SK-N-SH treated with all-trans-retinoic acid at 6 μM for 48 hours (cell line): Measurements from ENCODE around the gene TMEM259.
"Not testable (repeated sequence)": the region's sequence is repeated elsewhere in the genome, so short reads cannot be mapped to it uniquely, and the experiment has no call there.

Source experiments
- ATAC-seq: fragments of 200-7000 bp; cut with Tn5 transposase; 3 replicates; pipeline ENCODE4 v1.9.1; 2020; ENCODE audit warnings: mild to moderate bottlenecking, moderate library complexity
- CREB5 ChIP-seq: fragments of 250-450 bp; sonication (Bioruptor Pico); IDR thresholded peaks from 2 replicates; pipeline ENCODE4 v1.5.1; 2020; ENCODE audit warnings: low read depth, mild to moderate bottlenecking, moderate library complexity
- PATZ1 ChIP-seq: fragments of 250-450 bp; sonication (Bioruptor Pico); IDR thresholded peaks from 2 replicates; pipeline ENCODE4 v1.8.0; 2020; ENCODE audit warnings: mild to moderate bottlenecking, moderate library complexity, borderline replicate concordance
- PPARA ChIP-seq: fragments of 250-450 bp; sonication (Bioruptor Pico); IDR thresholded peaks from 2 replicates; pipeline ENCODE4 v1.5.0; 2020; ENCODE audit warnings: mild to moderate bottlenecking, borderline replicate concordance
- RARB ChIP-seq: fragments of 250-450 bp; sonication (Bioruptor Pico); IDR thresholded peaks from 2 replicates; pipeline ENCODE4 v1.8.0; 2021; ENCODE audit warnings: mild to moderate bottlenecking, moderate library complexity
- TCF4 ChIP-seq: fragments of 250-450 bp; sonication (Bioruptor Pico); IDR thresholded peaks from 2 replicates; pipeline ENCODE4 v1.8.0; 2021; ENCODE audit warnings: mild to moderate bottlenecking, moderate library complexity, borderline replicate concordance
- TSHZ2 ChIP-seq: fragments of 250-450 bp; sonication (Bioruptor Pico); IDR thresholded peaks from 2 replicates; pipeline ENCODE4 v1.5.0; 2020; ENCODE audit warnings: mild to moderate bottlenecking, moderate library complexity
- ZFP3 ChIP-seq: fragments of 250-450 bp; sonication (Bioruptor Pico); IDR thresholded peaks from 2 replicates; pipeline ENCODE4 v1.5.0; 2020; ENCODE audit warnings: mild to moderate bottlenecking, moderate library complexity
- TF ChIP-seq, protein P1 (sequence below): fragments of 250-450 bp; sonication (Bioruptor Pico); IDR thresholded peaks from 2 replicates; pipeline ENCODE4 v1.5.1; 2021; ENCODE audit warnings: mild to moderate bottlenecking, moderate library complexity

TMEM259 gene

DNA sequence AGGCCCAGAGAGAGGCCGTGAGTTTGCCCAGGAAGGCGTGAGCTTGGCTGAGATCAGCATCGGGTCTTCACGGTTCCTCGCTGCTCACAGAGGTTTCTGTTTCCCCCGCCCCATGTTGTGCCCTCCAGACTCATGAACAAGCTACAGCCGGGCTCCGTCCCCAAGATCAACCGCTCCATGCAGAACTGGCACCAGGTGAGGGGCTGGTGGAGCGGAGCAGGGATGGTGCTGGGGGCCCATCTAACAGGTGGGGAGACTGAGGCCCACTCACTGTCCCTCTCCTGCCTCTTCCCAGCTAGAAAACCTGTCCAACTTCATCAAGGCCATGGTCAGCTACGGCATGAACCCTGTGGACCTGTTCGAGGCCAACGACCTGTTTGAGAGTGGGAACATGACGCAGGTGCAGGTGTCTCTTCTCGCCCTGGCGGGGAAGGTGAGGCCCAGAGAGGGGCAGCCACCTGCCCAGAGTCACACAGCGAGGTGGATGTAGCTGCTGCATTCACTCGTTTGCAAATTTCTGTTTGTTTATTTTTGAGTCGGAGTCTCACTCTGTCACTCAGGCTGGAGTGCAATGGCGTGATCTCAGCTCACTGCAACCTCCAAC, 11.4 kb upstream of the TMEM259 start (continued):
- TF ChIP-seq, protein P1, sequence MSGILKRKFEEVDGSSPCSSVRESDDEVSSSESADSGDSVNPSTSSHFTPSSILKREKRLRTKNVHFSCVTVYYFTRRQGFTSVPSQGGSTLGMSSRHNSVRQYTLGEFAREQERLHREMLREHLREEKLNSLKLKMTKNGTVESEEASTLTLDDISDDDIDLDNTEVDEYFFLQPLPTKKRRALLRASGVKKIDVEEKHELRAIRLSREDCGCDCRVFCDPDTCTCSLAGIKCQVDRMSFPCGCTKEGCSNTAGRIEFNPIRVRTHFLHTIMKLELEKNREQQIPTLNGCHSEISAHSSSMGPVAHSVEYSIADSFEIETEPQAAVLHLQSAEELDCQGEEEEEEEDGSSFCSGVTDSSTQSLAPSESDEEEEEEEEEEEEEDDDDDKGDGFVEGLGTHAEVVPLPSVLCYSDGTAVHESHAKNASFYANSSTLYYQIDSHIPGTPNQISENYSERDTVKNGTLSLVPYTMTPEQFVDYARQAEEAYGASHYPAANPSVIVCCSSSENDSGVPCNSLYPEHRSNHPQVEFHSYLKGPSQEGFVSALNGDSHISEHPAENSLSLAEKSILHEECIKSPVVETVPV (CRISPR knock-in tag), result no peak

DNA sequence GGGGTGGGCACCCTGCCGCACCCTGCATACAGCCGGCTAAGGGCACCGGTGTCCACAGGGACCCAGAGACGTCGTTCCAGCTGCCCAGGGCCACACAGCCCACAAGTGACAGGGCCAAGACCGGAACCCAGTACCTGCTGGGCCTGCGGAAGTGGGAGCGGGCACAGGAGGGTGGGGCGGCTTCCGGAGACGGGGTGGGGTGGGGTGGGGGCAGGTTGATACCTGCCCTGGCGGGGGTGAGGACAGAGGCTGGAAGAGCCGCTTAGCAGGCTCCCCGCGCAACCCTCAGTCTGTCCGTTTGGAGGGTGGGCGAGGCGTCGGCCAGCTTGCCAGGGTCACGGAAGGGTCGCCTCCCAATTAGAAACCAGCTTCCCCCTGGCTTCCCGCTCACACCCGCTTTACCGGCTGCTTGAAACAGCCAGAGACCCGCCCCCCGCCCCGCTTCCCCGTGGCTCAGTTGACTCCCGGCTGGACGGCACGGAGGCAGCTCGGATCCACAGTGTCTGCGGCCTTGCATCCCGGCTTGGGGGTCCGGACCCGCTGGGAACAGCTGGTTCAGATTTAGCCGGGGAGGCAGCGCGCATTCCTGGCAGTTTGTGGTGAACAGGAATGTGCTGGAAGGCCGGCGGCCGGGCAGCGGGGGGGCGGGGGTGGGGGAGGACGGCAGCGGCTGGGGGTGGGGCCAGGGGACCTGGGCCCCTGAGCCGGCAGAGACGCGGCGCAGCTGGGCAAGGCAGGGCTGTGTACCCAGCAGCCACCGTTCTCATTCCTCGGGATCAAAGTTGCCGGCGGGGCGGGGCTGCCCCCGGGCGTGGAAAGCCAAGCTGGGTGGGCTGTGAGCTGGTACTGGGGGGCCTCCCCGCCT, 7.4 kb upstream of the TMEM259 start:
- peak; percentile 80 for ATAC-seq
- TF ChIP-seq ZFP3 (CRISPR knock-in tag) (no peak), TCF4 (peak; percentile 31; the same call in 1 of the 2 replicates)

DNA sequence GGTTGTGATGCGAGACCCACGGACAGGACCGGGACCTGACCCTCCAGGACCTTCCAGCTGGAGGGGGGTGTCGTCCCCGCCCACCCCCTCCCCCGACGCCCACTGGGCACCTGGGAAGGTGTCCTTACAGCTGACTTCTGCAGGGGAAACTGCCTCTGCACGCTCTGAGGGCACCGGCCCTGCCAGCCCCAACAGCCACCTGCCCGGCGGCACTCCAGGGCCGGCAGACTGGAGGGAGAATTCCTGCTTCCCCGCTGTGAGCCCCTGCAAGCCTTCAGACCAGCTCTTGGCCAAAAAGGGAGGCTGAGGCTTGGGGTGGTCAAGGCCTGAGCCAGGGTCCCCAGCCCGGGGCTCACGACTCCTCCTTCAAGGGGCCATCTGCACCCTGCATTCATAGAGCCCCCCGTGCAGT, 6.7 kb upstream of the TMEM259 start:
- peak; percentile 11 for ATAC-seq
- TF ChIP-seq TSHZ2 (CRISPR knock-in tag), result no peak
- peak; percentile 52; the same call in 1 of the 2 replicates for TF ChIP-seq RARB (CRISPR knock-in tag)

DNA sequence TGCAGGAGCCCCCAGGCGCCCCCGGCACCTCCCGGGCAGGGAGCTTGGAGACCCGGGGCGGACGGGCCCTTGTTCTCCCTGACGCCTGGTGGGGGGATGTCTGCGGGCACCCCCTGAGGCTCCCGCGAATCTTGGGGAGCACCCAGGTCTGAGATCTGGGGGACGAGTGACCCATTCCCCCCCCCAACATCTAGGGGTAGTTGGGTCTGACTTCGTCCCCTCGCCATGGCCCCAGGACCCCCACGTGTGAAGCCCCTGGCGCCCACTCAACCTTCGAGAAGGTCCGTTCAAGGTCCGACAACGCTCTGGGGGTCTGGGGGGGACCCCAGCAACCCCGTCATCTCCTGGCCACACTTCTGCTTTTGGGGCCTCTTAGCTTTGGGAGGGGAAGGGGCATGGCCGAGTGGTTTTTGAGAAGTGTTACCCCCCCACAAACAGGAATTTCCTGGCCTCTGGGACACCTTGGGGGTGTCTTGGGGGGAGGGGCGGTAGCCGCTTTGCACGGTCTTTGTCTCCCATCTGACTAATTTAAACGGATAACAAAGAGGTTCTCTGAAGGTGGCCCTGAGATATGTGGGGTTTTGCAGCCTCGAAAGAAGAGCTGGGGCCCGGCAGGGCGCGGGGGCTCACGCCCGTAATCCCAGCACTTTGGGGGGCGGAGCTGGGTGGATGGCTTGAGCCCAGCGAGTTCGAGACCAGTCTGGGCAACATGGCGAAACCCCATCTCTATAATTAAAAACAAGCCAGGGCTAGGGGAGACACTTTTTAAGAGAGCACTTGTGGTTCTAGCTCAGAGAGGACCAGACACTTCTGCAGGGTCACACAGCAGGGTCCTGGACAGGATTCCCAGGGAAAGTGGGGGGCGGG, 6.1 kb upstream of the TMEM259 start:
- peak; percentile 13 for ATAC-seq
- TF ChIP-seq ZFP3 (CRISPR knock-in tag) (peak; percentile 75; the same call in 1 of the 2 replicates), CREB5 (CRISPR knock-in tag) (no peak)

DNA sequence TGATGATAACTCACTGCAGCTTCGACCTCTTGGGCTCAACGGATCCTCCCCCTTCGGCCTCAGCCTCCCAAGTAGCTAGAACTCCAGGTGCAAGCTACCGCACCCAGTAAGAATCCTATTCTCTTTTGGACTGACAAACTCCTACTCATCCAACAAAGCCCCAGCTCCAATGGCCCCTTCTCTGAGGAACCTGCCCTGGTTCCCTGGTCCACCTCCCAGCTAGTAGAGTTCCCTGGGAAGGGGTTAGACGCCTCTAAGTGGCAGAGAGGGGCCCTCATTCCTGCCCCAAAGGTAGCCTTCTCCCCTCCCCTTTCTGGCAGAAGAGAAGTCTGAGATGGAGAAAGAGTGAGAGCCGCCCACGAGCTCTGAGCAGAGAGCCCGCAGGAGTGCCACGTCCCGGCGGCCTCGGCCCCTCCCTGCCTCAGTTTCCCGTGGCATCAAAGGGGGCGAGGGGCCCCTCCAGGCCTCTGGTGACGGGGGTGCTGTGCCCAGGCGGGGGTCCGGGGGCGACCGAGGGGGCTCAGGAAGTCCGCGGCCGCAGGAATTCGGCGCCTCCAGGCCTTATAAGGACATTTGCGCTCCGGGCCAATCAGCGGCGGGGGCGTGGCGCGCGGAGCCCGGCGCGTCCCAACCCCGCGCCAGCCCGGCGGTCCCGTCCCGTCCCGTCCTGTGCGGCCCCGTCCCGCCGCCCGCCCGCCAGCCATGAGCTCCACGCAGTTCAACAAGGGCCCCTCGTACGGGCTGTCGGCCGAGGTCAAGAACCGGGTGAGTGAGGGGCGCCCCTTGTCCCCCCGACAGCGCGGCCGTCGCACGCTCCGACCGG, 5.2 kb upstream of the TMEM259 start, which contains the start of gene CNN2:
Gene CNN2, plus strand, starts transcription at position 649 of the 823 bp plus-strand sequence. Its CDS starts 54 bp downstream, at position 703.
- ATAC-seq, result peak; percentile 85
- no peak for TF ChIP-seq PPARA (CRISPR knock-in tag)
- peak; percentile 100 for TF ChIP-seq ZFP3 (CRISPR knock-in tag)
- peak; percentile 64; the same call in 1 of the 2 replicates for TF ChIP-seq PATZ1 (CRISPR knock-in tag)

DNA sequence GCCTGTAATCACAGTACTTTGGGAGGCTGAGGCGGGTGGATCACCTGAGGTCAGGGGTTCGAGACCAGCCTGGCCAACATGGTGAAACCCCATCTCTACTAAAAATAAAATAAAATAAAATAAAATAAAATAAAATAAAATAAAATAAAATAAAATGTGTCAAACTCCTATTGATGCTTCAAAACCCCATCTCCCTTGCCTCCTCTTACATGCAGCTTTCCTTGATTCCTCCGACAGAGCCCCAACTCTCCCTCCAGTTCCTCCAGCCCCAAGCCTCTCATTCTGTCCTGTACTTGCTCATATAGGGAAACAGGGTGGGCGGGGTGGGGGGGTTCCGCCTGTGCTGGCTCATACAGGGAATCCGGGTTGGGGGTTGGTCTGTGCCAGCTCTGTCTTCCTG, 4.2 kb upstream of the TMEM259 start:
- peak; percentile 94 for TF ChIP-seq ZFP3 (CRISPR knock-in tag)
- ATAC-seq, result not testable (repeated sequence)

DNA sequence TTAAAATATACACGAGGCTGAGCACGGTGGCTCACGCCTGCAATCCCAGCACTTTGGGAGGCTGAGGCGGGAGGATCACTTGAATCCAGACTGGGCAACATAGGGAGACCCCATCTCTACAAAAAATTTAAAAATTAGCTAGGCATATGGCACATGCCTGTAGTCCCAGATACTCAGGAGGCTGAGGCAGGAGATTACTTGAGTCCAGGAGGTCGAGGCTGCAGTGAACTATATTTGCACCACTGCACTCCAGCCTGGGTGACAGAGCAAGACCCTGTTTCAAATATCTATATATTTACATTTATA, 2.9 kb upstream of the TMEM259 start:
- not testable (repeated sequence) for ATAC-seq
